Breast epithelium (tissue), 4 donors: ENCODE measurements around the gene NBAS. TPM values are rescaled to one million over a fixed set of nuclear protein-coding genes. Genes with fewer than 3 reads are reported as not detected.

Experiments used
- DNase-seq, 2 donors: peaks; one replicate each; pipeline ENCODE4 v3.0.0-alpha.2; 2019; ENCODE audit warnings: low spot score in 2 of 2
- H3K27ac ChIP-seq, 2 donors: fragments of 200-600 bp; sonication (generic) in 1 of 2; one replicate each; pipeline ENCODE4 v1.5.1; 2016 to 2019; ENCODE audit warnings: mild to moderate bottlenecking in 1 of 2
- H3K27me3 ChIP-seq, 2 donors: fragments of 200-600 bp; sonication (generic) in 1 of 2; one replicate each; pipeline versions ENCODE4 v1.5.1 to v1.6.0; 2017 to 2019; ENCODE audit warnings: control low read depth in 1 of 2, mild to moderate bottlenecking in 1 of 2
- H3K36me3 ChIP-seq: fragments of 200-600 bp; one replicate; pipeline ENCODE4 v1.5.1; 2019
- H3K4me1 ChIP-seq, 2 donors: fragments of 200-600 bp; sonication (generic); one replicate each; pipeline ENCODE4 v1.5.1; 2016 to 2019; ENCODE audit warnings: control low read depth in 1 of 2
- H3K4me3 ChIP-seq, 3 donors: fragments of 200-600 bp; sonication (generic); 1 replicate in 2 of 3; 2 replicates in 1 of 3; pipeline ENCODE4 v1.5.1; 2016 to 2019; ENCODE audit warnings: mild to moderate bottlenecking in 3 of 3, moderate library complexity in 2 of 3
- H3K9me3 ChIP-seq, 2 donors: fragments of 200-600 bp; sonication (generic) in 1 of 2; one replicate each; pipeline ENCODE4 v1.5.1; 2016 to 2019; ENCODE audit warnings: control low read depth in 1 of 2
- CTCF ChIP-seq, 3 donors: fragments of 450-650 bp; IDR thresholded peaks; one replicate each; pipeline ENCODE4 v1.5.1; 2016 to 2017; ENCODE audit warnings: antibody characterized with exemption in 3 of 3, mild to moderate bottlenecking in 3 of 3, moderate library complexity in 3 of 3
- POLR2A ChIP-seq: fragments of 450-650 bp; IDR thresholded peaks from one replicate; pipeline ENCODE4 v1.6.1; 2016; ENCODE audit warnings: antibody characterized with exemption, mild to moderate bottlenecking, moderate library complexity
- POLR2AphosphoS5 ChIP-seq, 3 donors: sonication (generic); formaldehyde crosslinking; IDR thresholded peaks; one replicate each; pipeline ENCODE4 v1.6.1; 2017; ENCODE audit warnings: antibody characterized with exemption in 3 of 3
- intact Hi-C: fragments of 100-400 bp; cut with DNase I; formaldehyde crosslinking; loops from one replicate; pipeline ENCODE4 v1.15.1; 2023; ENCODE audit warnings: low total_unique reads
- total RNA-seq, 3 donors: library from RNA; depleted of rRNA; stranded (reverse); fragments of >200 nt; gene quantifications; one replicate each; pipeline ENCODE4 v1.1.0, GENCODE V29; 2016

Gene NBAS
- total RNA-seq, 3 donors from 2014 or later = 44.9 to 59.1 (median 45.1) TPM

DNA sequence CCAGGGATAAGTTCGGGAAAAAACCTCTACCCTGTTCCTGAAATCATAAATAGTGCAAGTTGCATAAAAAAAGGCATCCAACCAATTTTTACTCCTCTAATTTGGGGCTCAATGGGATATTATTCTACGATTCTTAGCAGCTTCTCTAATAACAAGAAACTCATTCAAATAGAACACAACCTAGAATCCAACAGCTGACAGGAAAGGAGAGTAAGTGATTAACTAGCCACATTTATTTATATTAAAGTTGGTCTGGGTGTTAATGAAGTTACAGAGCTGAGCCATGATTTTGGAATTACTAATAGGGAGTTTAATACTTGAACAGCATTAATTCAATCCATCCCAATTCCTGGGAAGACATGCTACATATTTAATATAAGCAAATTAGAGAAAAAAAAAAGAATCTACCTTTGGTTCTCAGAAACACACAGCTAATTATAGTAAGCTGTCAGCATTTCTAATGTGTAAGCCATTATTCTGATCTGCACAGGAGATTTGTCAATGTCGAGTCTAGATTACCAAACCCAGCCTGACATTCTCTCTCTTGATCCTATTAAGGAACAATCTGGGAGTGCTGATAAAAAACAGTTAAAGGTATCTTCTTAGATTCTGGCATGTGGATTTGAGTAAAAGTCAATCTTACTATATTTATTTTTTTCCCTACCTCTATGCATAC lies 267.7 kb downstream of the NBAS start:
- H3K4me3 ChIP-seq = no peak overlapping the region
- intact Hi-C loops = no loop called here
- no peak for DNase-seq
- H3K27ac ChIP-seq = no peak overlapping the region
- H3K9me3 ChIP-seq = no peaks in the 10 kb centered on the region
- no peaks in the 10 kb centered on the region for H3K27me3 ChIP-seq
- H3K4me1 ChIP-seq = no peaks in the 10 kb centered on the region
- H3K36me3 ChIP-seq = no peaks in the 10 kb centered on the region
- TF ChIP-seq POLR2A = no peak
- TF ChIP-seq CTCF (IDR thresholded peaks at IDR 0.05) = no peak
- TF ChIP-seq POLR2AphosphoS5 (IDR thresholded peaks at IDR 0.05) = no peak

DNA sequence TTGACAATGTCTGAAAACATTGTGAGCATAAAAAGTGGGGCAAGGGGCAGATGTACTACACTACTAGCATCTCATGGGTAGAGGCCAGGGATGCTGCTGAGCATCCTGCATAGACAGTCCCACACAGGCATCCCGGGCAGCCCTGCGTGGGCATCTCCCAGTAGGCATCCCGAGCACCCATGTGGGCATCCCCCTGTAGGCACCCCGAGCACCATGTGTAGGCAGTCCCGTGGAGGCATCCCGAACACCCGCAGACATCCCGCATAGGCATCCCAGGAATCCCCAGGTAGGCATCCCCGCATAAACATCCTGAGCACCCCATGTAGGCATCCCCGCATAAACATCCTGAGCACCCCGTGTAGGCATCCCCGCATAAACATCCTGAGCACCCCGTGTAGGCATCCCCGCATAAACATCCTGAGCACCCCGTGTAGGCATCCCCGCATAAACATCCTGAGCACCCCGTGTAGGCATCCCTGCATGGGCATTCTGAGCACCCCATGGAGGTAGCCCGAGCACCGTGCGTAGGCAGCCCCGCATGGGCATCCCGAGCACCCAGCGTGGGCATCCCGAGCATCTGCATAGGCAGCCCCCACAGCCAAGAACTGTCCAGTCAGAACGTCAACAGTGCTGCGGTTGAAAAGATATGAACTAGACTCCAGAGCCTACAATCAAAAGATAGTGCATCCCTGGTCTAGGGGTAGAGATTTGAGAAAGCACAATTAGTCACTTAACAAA lies 273.5 kb downstream of the NBAS start:
- Histone ChIP-seq H3K4me3 (no peak overlapping the region), H3K27me3 (no peaks in the 10 kb centered on the region), H3K36me3 (no peaks in the 10 kb centered on the region), H3K4me1 (no peaks in the 10 kb centered on the region), H3K9me3 (no peaks in the 10 kb centered on the region), H3K27ac (no peak overlapping the region)
- DNase-seq = no peak
- intact Hi-C loops = no loop called here
- no peak for TF ChIP-seq CTCF (IDR thresholded peaks at IDR 0.05)
- no peak for TF ChIP-seq POLR2A
- no peak for TF ChIP-seq POLR2AphosphoS5 (IDR thresholded peaks at IDR 0.05)

- intact Hi-C loops = no loop called here
- Histone ChIP-seq H3K27me3 (no peaks in the 10 kb centered on the region), H3K9me3 (no peaks in the 10 kb centered on the region), H3K36me3 (no peaks in the 10 kb centered on the region), H3K4me3 (no peak overlapping the region), H3K27ac (no peak overlapping the region), H3K4me1 (no peaks in the 10 kb centered on the region)
- no peak for DNase-seq
- no peak for TF ChIP-seq CTCF (IDR thresholded peaks at IDR 0.05)
- TF ChIP-seq POLR2A = no peak
These were observed 276.5 kb downstream of the NBAS start for GRCh38 chr2:15284614-15285013.

DNA sequence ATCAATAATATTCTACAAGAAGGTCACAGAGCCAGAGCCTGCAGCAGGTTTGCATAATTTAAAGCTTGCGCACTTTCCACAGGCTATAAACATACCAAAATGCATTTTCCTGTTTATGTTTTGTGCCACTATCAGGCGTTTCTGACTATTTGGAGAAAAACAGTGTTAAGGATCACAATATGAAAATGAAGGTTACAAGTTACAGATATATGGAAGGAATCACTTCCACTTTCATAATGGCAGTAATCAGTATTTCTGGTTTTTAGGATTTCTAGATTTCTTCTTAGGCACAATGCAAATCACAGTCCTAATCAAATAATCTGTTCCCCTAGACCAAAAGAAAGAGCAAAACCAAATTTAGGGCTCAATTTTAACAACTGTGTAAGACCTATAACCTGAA lies 279.5 kb downstream of the NBAS start:
- H3K9me3 ChIP-seq = no peaks in the 10 kb centered on the region
- no peak overlapping the region for H3K4me3 ChIP-seq
- H3K27ac ChIP-seq = no peak overlapping the region
- intact Hi-C loops = no loop called here
- H3K27me3 ChIP-seq = no peaks in the 10 kb centered on the region
- TF ChIP-seq POLR2AphosphoS5 (IDR thresholded peaks at IDR 0.05) (no peak), POLR2A (no peak), CTCF (IDR thresholded peaks at IDR 0.05) (no peak)
- DNase-seq = no peak
- no peaks in the 10 kb centered on the region for H3K36me3 ChIP-seq
- H3K4me1 ChIP-seq = no peaks in the 10 kb centered on the region

GRCh38 chr2:15279201-15279876 lies 281.8 kb downstream of the NBAS start:
- Histone ChIP-seq H3K27me3 (no peaks in the 10 kb centered on the region), H3K4me3 (no peak overlapping the region), H3K36me3 (peaks cover 4% of the 10 kb centered on the region), H3K4me1 (no peaks in the 10 kb centered on the region), H3K27ac (no peak overlapping the region), H3K9me3 (no peaks in the 10 kb centered on the region)
- intact Hi-C loops = no loop called here
- TF ChIP-seq POLR2AphosphoS5 (IDR thresholded peaks at IDR 0.05) (no peak), CTCF (IDR thresholded peaks at IDR 0.05) (no peak), POLR2A (no peak)
- DNase-seq = no peak
